ENCODE measurements around the gene SIK3. TPM values are rescaled to one million over a fixed set of nuclear protein-coding genes. Genes with fewer than 3 reads are reported as not detected.

SIK3 gene
- total RNA-seq, 1 donor: 40.0 TPM

DNA sequence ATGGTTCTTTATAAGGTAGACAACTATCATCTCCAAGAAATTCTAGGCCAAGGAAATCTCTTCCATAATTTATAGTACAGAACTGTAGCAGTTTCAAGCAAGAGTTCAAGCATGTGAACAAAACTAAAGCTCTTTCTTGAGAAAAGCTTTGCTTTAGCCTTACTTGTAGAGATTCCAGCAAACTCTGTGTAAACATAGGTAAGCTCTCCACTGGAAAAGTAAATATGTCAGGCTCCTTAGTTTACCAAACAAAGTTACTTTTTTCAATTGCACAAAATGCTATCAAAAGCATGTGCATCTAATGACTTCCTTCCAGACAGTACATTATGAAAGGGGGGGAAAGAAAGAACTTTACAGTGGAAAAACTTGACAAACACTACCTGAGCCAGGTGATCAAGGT is 125.0 kb downstream of the SIK3 start:
- H3K4me1 ChIP-seq (ENCODE audit: insufficient read depth, low read length): peaks cover 24% of the 10 kb centered on the region
- H3K4me3 ChIP-seq (ENCODE audit: low read length): no peak overlapping the region
- no peaks in the 10 kb centered on the region for H3K9me3 ChIP-seq (ENCODE audit: low read depth, low read length)
- H3K27me3 ChIP-seq (ENCODE audit: insufficient read depth, low read length): no peaks in the 10 kb centered on the region

- Histone ChIP-seq H3K4me3 (ENCODE audit: low read length) (no peak overlapping the region), H3K9me3 (ENCODE audit: low read depth, low read length) (no peaks in the 10 kb centered on the region), H3K27me3 (ENCODE audit: insufficient read depth, low read length) (no peaks in the 10 kb centered on the region), H3K4me1 (ENCODE audit: insufficient read depth, low read length) (peaks cover 22% of the 10 kb centered on the region)
These were observed 125.5 kb downstream of the SIK3 start for GRCh38 chr11:116972691-116973090.

- Histone ChIP-seq H3K27me3 (ENCODE audit: insufficient read depth, low read length) (no peaks in the 10 kb centered on the region), H3K4me1 (ENCODE audit: insufficient read depth, low read length) (peaks cover 13% of the 10 kb centered on the region), H3K4me3 (ENCODE audit: low read length) (no peak overlapping the region), H3K9me3 (ENCODE audit: low read depth, low read length) (no peaks in the 10 kb centered on the region)
These were observed 127.5 kb downstream of the SIK3 start for GRCh38 chr11:116970485-116971292.

DNA sequence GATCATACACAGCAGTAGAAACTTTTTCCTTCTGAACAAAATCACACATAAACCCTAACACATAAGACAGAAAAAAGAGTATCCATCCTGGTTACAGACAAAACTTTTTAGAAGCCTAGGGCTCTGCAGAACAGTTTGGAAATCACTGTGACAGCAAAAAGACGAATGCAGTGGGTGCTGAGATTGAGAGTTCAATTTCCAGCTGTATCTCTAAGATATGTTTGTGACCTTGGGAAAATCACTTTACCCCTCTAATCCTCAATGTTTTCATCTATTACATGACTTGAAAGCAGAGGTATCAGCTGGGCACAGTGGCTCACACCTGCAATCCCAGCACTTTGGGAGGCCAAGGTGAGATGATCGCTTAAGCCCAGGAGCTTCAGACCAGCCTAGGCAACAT is 128.5 kb downstream of the SIK3 start:
- H3K9me3 ChIP-seq (ENCODE audit: low read depth, low read length): no peaks in the 10 kb centered on the region
- no peak overlapping the region for H3K4me3 ChIP-seq (ENCODE audit: low read length)
- peaks cover 13% of the 10 kb centered on the region for H3K4me1 ChIP-seq (ENCODE audit: insufficient read depth, low read length)
- no peaks in the 10 kb centered on the region for H3K27me3 ChIP-seq (ENCODE audit: insufficient read depth, low read length)

DNA sequence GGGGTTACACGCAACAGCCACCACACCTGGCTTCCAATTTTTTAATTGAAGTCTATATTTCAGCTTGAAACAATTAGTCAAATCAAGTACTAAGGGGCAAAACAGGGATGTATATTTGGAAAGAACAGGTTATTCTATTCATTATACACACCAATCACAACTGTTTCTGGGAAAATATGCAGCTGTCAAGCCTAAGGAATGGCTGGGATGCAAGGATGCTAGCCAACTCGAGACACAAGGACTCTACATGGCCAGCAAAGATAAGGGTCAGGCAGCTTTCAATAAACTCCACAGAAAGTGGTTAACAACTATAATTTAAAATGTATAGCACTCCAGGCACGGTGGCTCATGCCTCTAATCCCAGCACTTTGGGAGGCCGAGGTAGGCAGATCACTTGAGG is 134.0 kb downstream of the SIK3 start:
- Histone ChIP-seq H3K27me3 (ENCODE audit: insufficient read depth, low read length) (no peaks in the 10 kb centered on the region), H3K4me3 (ENCODE audit: low read length) (no peak overlapping the region), H3K9me3 (ENCODE audit: low read depth, low read length) (no peaks in the 10 kb centered on the region), H3K4me1 (ENCODE audit: insufficient read depth, low read length) (peaks cover 11% of the 10 kb centered on the region)

- Histone ChIP-seq H3K9me3 (ENCODE audit: low read depth, low read length) (no peaks in the 10 kb centered on the region), H3K4me3 (ENCODE audit: low read length) (no peak overlapping the region), H3K4me1 (ENCODE audit: insufficient read depth, low read length) (peaks cover 16% of the 10 kb centered on the region), H3K27me3 (ENCODE audit: insufficient read depth, low read length) (no peaks in the 10 kb centered on the region)
These were observed 134.4 kb downstream of the SIK3 start for GRCh38 chr11:116963813-116964212.

DNA sequence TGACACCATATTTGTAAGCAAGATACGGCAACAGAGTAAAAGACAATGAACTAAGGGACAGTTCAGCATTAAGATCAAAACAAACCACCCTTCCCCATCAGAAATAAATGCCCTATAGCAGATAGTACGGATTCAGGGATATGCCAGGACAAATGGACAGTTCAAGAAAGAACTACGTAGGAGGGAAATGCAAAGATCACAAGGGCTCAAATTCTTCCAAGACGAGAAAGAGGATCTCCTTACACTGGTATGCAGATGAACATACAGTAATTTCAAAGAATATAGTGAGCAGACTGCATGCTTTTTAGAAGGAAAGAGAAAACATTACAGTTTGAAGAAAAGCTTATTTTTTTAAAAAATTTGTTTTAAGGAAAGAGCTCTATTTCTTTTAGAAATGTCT is 136.1 kb downstream of the SIK3 start:
- peaks cover 23% of the 10 kb centered on the region for H3K4me1 ChIP-seq (ENCODE audit: insufficient read depth, low read length)
- H3K4me3 ChIP-seq (ENCODE audit: low read length): no peak overlapping the region
- H3K27me3 ChIP-seq (ENCODE audit: insufficient read depth, low read length): no peaks in the 10 kb centered on the region
- no peaks in the 10 kb centered on the region for H3K9me3 ChIP-seq (ENCODE audit: low read depth, low read length)

DNA sequence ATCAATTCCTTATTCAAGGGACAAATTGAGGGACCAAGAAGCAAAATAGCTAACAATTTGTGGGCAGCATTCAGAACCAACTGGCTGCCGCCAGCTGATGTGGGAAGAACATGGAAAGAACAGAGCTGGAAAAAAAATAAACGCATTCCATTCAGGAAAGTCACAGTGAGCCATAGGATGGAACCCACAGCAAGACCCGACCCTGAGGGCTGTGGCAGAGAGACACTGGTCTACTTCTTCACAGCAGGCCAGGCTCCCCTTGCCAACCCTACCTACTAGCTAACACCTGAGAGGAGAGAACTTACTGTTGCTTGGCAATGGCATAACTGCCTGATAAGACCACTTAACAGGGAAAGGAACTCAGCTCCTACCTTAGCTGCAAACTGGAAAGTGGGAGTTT is 137.3 kb downstream of the SIK3 start:
- Histone ChIP-seq H3K4me1 (ENCODE audit: insufficient read depth, low read length) (peaks cover 26% of the 10 kb centered on the region), H3K27me3 (ENCODE audit: insufficient read depth, low read length) (no peaks in the 10 kb centered on the region), H3K4me3 (ENCODE audit: low read length) (no peak overlapping the region), H3K9me3 (ENCODE audit: low read depth, low read length) (no peaks in the 10 kb centered on the region)

GRCh38 chr11:116958246-116958645 is 140.0 kb downstream of the SIK3 start:
- Histone ChIP-seq H3K4me1 (ENCODE audit: insufficient read depth, low read length) (peaks cover 32% of the 10 kb centered on the region), H3K9me3 (ENCODE audit: low read depth, low read length) (no peaks in the 10 kb centered on the region), H3K27me3 (ENCODE audit: insufficient read depth, low read length) (no peaks in the 10 kb centered on the region), H3K4me3 (ENCODE audit: low read length) (no peak overlapping the region)

DNA sequence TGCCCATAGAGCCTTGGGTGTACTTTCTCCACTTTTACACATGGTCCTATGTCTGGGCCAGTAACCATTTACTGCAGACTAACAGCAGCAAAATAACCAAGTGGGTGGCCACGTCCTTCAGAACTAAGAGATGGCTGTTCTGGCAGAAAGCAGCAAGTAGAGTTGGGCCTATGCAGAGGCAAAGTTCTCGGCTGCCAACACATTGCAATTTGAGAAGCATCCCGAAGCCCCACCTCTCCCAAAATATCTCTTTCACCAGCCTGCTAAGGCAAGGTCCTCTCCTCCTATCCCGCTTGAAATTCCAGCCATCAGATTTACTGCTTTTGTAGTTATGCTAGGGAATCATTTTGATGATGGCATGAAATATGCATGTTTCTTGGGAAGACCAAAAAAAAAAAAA is 142.3 kb downstream of the SIK3 start:
- peaks cover 32% of the 10 kb centered on the region for H3K4me1 ChIP-seq (ENCODE audit: insufficient read depth, low read length)
- H3K9me3 ChIP-seq (ENCODE audit: low read depth, low read length): no peaks in the 10 kb centered on the region
- H3K4me3 ChIP-seq (ENCODE audit: low read length): no peak overlapping the region
- H3K27me3 ChIP-seq (ENCODE audit: insufficient read depth, low read length): no peaks in the 10 kb centered on the region

- no peak overlapping the region for H3K4me3 ChIP-seq (ENCODE audit: low read length)
These were observed 142.7 kb downstream of the SIK3 start for GRCh38 chr11:116955548-116955947.

GRCh38 chr11:116953530-116954285 is 144.5 kb downstream of the SIK3 start:
- no peaks in the 10 kb centered on the region for H3K9me3 ChIP-seq (ENCODE audit: low read depth, low read length)
- H3K4me3 ChIP-seq (ENCODE audit: low read length): no peak overlapping the region
- peaks cover 35% of the 10 kb centered on the region for H3K4me1 ChIP-seq (ENCODE audit: insufficient read depth, low read length)
- no peaks in the 10 kb centered on the region for H3K27me3 ChIP-seq (ENCODE audit: insufficient read depth, low read length)

More at GRCh38 chr11:116955548-116955947, 142.7 kb downstream of the SIK3 start:
- Histone ChIP-seq H3K4me1 (ENCODE audit: insufficient read depth, low read length) (peaks cover 32% of the 10 kb centered on the region), H3K27me3 (ENCODE audit: insufficient read depth, low read length) (no peaks in the 10 kb centered on the region), H3K9me3 (ENCODE audit: low read depth, low read length) (no peaks in the 10 kb centered on the region)

GRCh38 chr11:116951762-116952161 is 146.5 kb downstream of the SIK3 start:
- Histone ChIP-seq H3K27me3 (ENCODE audit: insufficient read depth, low read length) (no peaks in the 10 kb centered on the region), H3K9me3 (ENCODE audit: low read depth, low read length) (no peaks in the 10 kb centered on the region), H3K4me1 (ENCODE audit: insufficient read depth, low read length) (peaks cover 36% of the 10 kb centered on the region), H3K4me3 (ENCODE audit: low read length) (no peak overlapping the region)

DNA sequence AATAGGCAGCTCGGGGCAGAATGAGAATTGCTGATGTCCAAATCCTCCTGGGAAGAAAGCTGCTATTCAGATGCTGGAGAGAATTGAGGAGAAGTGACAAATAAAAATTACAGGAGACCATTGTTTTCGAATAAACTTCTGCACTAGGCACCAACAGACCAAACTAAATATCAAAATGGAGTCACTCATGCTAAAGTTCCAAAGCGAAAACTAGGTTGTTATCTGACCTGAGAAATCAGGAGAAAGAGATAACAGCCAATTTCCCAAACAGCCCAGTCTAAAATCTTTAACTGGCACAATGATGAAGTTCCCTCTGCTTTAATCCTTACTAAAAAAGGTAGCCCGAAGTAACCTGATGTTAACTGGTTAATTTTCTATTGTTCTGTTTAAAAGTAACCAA is 148.0 kb downstream of the SIK3 start:
- Histone ChIP-seq H3K4me1 (ENCODE audit: insufficient read depth, low read length) (peaks cover 27% of the 10 kb centered on the region), H3K27me3 (ENCODE audit: insufficient read depth, low read length) (no peaks in the 10 kb centered on the region), H3K4me3 (ENCODE audit: low read length) (no peak overlapping the region), H3K9me3 (ENCODE audit: low read depth, low read length) (no peaks in the 10 kb centered on the region)

DNA sequence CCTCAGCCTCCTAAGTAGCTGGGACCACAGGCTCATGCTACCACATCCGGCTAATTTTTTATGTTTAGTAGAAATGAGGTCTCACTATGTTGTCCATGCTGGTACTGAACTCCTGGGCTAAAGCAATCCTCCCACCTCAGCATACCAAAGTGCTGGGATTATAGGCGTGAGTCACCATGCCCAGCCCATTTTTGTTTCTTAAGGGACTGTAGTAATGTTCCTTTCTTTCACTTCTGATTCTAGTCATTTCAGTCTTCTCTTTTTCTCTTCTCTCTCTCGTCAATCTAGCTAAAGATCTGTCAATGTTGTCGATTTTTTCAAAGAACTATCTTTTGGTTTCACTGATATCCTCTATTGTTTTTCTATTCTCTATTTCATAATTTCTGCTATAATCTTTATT is 149.8 kb downstream of the SIK3 start:
- Histone ChIP-seq H3K9me3 (ENCODE audit: low read depth, low read length) (no peaks in the 10 kb centered on the region), H3K4me3 (ENCODE audit: low read length) (no peak overlapping the region), H3K4me1 (ENCODE audit: insufficient read depth, low read length) (peaks cover 21% of the 10 kb centered on the region), H3K27me3 (ENCODE audit: insufficient read depth, low read length) (no peaks in the 10 kb centered on the region)
